Activated T-cell treated with anti-CD3 and anti-CD28 coated beads, Interleukin-2, amount 50 U/mL, for 24 hours (primary cell): ENCODE data around the gene GALNT2.

Source experiments
- DNase-seq: peaks from one replicate; pipeline ENCODE4 v3.0.0-alpha.2; 2020
- H3K27ac Mint-ChIP-seq: 2 replicates; pipeline ENCODE4 v1.8.0; 2020; ENCODE audit warnings: mild to moderate bottlenecking, mixed read lengths
- H3K27me3 Mint-ChIP-seq: 2 replicates; pipeline ENCODE4 v1.8.0; 2020; ENCODE audit warnings: mixed read lengths
- H3K36me3 Mint-ChIP-seq: 2 replicates; pipeline ENCODE4 v1.8.0; 2020; ENCODE audit warnings: low read depth, mixed read lengths
- H3K4me1 Mint-ChIP-seq: 2 replicates; pipeline ENCODE4 v1.8.0; 2020; ENCODE audit warnings: low read depth, mixed read lengths
- H3K4me3 Mint-ChIP-seq: 2 replicates; pipeline ENCODE4 v1.8.0; 2020; ENCODE audit warnings: mild to moderate bottlenecking, moderate library complexity, mixed read lengths
- H3K9me3 Mint-ChIP-seq: 2 replicates; pipeline ENCODE4 v1.8.0; 2020; ENCODE audit warnings: mixed read lengths

The GALNT2 gene

DNA sequence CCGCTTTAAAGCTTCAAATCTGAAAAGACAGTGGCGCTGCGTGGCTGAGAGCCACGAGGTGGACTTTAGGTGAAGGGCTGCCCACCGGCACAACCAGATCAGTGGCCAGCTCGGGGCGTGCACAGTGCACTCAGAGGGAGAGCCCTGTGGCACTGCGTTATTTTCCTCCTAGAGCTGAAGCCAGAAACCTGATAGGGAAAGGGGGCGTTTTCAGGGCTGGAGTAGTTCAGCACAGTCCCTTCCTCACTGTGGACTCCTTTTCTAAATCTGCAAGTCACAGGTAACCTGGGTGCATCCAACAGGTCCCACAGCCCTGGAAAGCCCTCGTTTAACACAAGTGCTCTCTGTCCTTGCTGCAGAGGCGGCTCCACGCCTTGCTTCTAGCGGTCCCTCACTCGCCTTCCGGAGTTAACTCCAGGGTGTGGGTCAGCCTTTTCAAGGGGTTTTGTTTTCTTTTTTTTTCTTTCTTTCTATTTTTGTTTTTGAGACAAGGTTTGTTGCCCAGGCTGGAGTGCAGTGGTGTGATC lies 81.2 kb downstream of the GALNT2 start:
- peaks cover 72% of the 10 kb centered on the region for H3K4me1 Mint-ChIP-seq
- H3K4me3 Mint-ChIP-seq = no peak overlapping the region
- peak overlapping the region; percentile 50 for H3K27ac Mint-ChIP-seq

DNA sequence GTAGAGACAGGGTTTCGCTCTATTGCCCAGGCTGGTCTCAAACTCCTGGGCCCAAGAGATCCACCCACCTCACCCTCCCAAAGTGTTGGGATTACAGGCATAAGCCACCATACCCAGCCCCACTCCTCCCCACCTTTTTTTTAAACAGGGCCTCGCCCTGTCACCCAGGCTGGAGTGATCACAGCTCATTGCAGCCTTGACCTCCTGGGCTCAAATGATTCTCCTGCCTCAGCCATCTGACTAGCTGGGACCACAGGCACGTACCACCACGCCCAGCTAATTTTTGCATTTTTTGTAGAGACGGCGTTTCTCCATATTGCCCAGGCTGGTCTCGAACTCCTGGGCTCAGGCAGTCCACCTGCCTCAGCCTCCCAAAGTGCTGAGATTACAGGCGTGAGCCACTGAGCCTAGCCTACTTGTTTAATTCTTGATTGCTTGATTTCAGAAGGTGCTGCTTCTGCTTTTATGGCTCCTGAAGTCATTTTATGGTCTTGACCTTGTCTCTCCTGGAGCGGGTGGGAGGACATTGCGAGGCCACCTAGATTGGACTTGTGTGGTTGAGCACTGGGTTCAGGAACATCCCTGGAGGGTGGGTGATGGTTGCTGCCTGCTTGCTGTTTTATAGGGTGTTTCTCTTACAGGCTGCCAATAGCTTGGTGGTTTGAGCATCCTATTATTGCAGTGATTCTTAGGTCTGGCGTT lies 81.9 kb downstream of the GALNT2 start:
- Mint-ChIP-seq H3K36me3 (peaks cover 21% of the 10 kb centered on the region), H3K27ac (peak overlapping the region; percentile 50), H3K9me3 (no peaks in the 10 kb centered on the region), H3K27me3 (no peaks in the 10 kb centered on the region), H3K4me3 (no peak overlapping the region), H3K4me1 (peaks cover 72% of the 10 kb centered on the region)
- no peak for DNase-seq

More for the DNA sequence above, 81.2 kb downstream of the GALNT2 start:
- Mint-ChIP-seq H3K36me3 (peaks cover 24% of the 10 kb centered on the region), H3K9me3 (no peaks in the 10 kb centered on the region), H3K27me3 (no peaks in the 10 kb centered on the region)
- no peak for DNase-seq

DNA sequence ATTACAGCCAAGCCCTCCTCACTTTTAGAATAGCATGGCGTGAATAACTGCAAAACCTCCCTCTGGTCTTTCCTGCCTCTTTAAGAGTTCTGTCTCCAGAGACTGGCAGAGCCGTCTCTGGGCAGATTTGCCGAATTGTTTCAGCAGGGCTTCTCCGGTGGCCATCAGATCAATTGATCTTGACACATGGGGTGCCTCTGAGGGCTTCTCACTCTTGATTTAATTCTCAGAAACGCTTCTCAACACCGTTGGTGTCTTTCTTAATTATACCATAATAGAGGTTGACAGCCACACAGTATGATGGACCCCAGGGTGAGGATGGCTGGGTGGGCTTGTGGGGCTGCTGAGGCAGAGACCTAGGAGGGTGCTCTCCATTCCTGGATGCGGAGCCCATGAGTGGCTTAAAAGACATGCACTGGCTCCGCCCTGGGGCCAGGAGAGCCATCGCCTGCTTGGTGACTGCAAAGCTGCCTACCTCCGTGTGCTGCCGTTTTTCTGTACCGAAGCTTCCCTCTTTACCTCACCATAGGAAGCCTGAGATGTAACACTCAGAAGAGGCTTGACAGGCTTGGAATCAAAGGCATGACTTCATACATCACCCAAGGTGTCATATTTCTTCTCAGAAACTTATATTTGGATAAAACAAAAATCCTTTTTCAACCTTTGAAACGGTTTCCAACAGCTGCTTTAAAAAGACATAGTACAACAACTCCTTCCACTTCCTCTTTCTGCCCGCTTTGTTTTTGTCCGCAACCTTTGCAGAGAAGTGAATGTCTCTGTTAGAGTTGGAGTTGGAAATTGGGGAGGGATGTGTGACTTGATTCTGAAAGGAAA lies 82.9 kb downstream of the GALNT2 start:
- Mint-ChIP-seq H3K4me1 (peaks cover 67% of the 10 kb centered on the region), H3K9me3 (no peaks in the 10 kb centered on the region), H3K4me3 (no peak overlapping the region), H3K27me3 (no peaks in the 10 kb centered on the region), H3K36me3 (peaks cover 17% of the 10 kb centered on the region), H3K27ac (peak overlapping the region; percentile 47)
- no peak for DNase-seq

DNA sequence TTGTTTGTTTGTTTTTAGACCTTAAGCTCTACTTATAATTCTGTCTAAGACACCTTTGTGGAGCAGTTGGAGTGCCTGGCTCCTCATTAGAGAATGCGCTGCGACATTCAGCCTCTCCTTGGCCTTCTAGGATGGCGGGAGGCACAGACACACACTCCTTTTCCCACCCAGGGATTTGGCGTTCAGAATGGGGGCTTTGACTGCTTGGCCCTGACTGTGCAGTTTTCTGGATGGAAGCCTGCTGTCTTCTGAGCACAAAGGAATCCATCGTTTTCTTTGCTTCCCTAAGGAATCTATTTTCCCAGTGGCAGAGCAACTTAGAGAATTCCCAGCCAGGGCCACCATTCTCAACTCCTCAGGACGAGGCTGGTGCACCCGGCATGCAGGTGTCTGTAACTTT lies 83.6 kb downstream of the GALNT2 start:
- H3K27me3 Mint-ChIP-seq = no peaks in the 10 kb centered on the region
- peaks cover 19% of the 10 kb centered on the region for H3K36me3 Mint-ChIP-seq
- no peak overlapping the region for H3K4me3 Mint-ChIP-seq
- peaks cover 66% of the 10 kb centered on the region for H3K4me1 Mint-ChIP-seq
- no peaks in the 10 kb centered on the region for H3K9me3 Mint-ChIP-seq
- no peak overlapping the region for H3K27ac Mint-ChIP-seq
- DNase-seq = no peak

DNA sequence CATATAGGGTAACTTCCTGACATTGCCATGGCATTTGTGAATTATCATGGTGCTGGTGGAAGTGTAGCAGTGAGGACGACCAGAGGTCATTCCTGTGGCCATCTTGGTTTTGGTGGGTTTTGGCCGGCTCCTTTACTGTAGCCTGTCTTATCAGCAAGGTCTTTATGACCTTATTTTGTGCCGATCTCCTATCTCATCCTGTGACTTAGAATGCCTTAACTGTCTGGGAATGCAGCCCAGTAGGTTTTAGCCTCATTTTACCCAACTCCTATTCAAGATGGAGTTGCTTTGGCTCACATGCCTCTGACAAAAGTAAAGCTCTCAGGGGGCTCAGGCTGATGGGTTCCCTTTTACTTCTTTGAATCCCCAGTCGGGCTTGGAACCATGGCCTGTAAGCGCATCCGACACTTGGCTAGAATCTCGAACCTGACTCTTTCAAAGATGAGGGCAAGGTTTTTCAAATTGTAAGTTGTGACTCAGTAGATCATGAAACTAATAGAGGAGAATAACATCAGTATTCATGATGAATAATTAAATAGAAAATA lies 85.0 kb downstream of the GALNT2 start:
- Mint-ChIP-seq H3K27me3 (no peaks in the 10 kb centered on the region), H3K9me3 (no peaks in the 10 kb centered on the region), H3K4me3 (no peak overlapping the region), H3K36me3 (peaks cover 28% of the 10 kb centered on the region), H3K27ac (no peak overlapping the region), H3K4me1 (peaks cover 67% of the 10 kb centered on the region)
- DNase-seq = no peak

DNA sequence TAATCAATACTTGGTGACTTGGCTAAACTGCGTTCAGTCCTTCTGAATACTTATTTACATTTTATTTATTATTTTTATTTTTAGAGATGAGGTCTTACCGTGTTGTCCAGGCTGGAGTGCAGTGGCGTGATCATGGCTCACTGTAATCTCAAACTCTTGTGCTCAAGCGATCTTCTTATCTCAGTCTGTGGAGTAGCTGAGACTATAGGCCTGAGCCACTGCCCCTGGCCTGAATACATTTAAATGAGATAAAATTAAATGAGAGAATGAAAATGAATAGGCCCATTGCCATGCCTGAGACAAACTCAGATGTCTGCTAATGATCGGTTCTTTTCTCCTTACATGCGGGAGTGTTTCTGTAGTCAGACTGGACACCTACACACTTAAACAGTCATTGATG lies 86.0 kb downstream of the GALNT2 start:
- peaks cover 65% of the 10 kb centered on the region for H3K4me1 Mint-ChIP-seq
- H3K36me3 Mint-ChIP-seq = peaks cover 32% of the 10 kb centered on the region
- H3K4me3 Mint-ChIP-seq = no peak overlapping the region
- DNase-seq = no peak
- no peaks in the 10 kb centered on the region for H3K9me3 Mint-ChIP-seq
- peak overlapping the region; percentile 11 for H3K27ac Mint-ChIP-seq
- H3K27me3 Mint-ChIP-seq = no peaks in the 10 kb centered on the region

DNA sequence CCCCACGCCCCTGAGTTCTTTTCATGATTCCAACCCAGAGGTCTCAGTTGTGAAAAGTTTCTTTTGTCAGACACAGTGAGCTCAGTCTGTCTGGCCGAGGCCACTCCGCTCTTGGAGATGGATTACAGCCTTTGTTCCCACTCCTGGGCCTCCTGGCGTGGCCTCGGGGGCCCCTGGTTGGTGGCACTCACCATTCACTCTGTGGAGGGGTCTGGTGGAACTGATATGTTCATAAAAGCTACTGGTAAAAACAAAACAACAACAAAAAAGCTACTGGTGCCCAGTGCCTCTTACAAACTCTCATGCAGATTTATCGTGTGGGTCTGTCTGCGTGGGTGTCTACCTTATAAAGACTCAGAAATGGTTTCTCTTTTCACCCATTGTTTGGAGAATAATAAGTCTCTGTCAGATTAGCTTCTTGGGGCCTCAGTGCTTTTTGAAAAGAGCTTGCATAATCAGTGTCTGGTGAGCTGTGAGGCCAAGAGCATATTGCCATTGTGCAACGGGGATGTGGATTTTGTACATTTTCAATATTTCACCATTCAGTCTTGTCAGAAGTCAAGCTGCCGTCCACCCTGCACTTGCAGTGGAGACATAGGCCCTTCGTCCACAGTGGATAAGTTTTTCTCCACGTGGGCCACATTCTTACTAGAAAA lies 86.7 kb downstream of the GALNT2 start:
- DNase-seq = no peak
- no peak overlapping the region for H3K4me3 Mint-ChIP-seq
- no peaks in the 10 kb centered on the region for H3K9me3 Mint-ChIP-seq
- H3K27me3 Mint-ChIP-seq = no peaks in the 10 kb centered on the region
- no peak overlapping the region for H3K27ac Mint-ChIP-seq
- peaks cover 33% of the 10 kb centered on the region for H3K36me3 Mint-ChIP-seq
- peaks cover 70% of the 10 kb centered on the region for H3K4me1 Mint-ChIP-seq

DNA sequence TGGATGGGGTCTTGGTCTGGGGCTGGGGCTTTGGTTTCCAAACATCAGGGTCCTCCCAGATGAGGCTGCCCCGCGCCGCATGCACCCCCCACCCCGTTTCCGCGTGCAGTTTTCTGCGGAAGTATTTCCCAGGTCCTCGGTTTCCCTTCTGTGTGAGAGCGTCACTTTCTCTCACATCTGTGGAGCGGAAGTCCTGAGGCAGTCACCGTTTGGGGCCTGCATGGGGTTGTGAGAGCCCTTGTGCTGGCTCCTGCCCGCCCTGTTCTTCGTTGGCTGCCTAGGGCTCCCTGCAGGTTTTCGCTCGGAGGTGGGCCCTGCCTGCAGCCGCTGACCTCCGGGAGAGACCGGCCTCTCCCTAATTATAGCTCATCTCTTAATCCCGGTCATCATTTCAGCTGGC lies 88.0 kb downstream of the GALNT2 start:
- no peaks in the 10 kb centered on the region for H3K9me3 Mint-ChIP-seq
- H3K4me1 Mint-ChIP-seq = peaks cover 66% of the 10 kb centered on the region
- no peaks in the 10 kb centered on the region for H3K27me3 Mint-ChIP-seq
- peaks cover 33% of the 10 kb centered on the region for H3K36me3 Mint-ChIP-seq
- H3K27ac Mint-ChIP-seq = no peak overlapping the region
- no peak overlapping the region for H3K4me3 Mint-ChIP-seq
- DNase-seq = no peak

DNA sequence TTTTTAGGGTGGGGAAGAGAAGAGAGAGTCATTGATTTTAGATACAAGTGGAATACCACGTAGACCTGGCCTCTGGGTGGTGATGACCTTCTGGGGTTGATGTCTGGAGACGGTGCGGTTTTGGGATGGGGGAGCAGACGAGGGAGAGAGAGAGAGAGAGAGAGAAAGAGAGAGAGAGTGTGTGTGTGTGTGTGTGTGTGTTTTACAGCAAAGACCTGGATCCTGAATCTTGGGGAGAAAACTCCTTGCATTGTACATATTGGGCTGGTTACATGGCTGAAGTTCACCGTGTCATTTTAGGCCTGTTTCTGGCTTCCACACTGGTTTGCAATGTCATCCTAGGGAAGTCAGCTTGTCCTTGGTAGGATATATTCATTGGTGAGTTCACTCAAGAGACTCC lies 89.0 kb downstream of the GALNT2 start:
- Mint-ChIP-seq H3K4me3 (no peak overlapping the region), H3K9me3 (no peaks in the 10 kb centered on the region), H3K27ac (peak overlapping the region; percentile 35), H3K36me3 (peaks cover 30% of the 10 kb centered on the region), H3K27me3 (no peaks in the 10 kb centered on the region), H3K4me1 (peaks cover 68% of the 10 kb centered on the region)
- no peak for DNase-seq

DNA sequence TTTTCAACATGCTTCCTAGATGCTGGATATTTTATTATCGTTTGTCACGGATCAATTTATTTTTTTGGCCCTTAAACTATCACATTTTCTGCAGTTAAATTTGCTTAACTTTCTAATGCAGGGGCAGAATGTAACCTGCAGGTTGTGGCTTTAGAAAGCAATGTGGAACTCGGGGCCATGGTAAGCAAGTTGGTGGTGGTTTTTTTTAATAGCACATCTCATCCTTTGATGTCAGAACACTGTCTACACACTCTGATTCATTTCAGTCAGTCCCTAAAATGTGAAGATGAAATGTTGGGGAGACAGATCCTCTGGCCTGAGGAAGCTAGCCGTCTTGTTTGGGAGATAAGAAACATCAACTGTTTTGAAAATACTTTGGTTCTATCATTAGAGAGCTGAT lies 89.5 kb downstream of the GALNT2 start:
- no peak overlapping the region for H3K27ac Mint-ChIP-seq
- H3K36me3 Mint-ChIP-seq = peaks cover 25% of the 10 kb centered on the region
- no peaks in the 10 kb centered on the region for H3K27me3 Mint-ChIP-seq
- no peak overlapping the region for H3K4me3 Mint-ChIP-seq
- peaks cover 68% of the 10 kb centered on the region for H3K4me1 Mint-ChIP-seq
- H3K9me3 Mint-ChIP-seq = no peaks in the 10 kb centered on the region
- no peak for DNase-seq

DNA sequence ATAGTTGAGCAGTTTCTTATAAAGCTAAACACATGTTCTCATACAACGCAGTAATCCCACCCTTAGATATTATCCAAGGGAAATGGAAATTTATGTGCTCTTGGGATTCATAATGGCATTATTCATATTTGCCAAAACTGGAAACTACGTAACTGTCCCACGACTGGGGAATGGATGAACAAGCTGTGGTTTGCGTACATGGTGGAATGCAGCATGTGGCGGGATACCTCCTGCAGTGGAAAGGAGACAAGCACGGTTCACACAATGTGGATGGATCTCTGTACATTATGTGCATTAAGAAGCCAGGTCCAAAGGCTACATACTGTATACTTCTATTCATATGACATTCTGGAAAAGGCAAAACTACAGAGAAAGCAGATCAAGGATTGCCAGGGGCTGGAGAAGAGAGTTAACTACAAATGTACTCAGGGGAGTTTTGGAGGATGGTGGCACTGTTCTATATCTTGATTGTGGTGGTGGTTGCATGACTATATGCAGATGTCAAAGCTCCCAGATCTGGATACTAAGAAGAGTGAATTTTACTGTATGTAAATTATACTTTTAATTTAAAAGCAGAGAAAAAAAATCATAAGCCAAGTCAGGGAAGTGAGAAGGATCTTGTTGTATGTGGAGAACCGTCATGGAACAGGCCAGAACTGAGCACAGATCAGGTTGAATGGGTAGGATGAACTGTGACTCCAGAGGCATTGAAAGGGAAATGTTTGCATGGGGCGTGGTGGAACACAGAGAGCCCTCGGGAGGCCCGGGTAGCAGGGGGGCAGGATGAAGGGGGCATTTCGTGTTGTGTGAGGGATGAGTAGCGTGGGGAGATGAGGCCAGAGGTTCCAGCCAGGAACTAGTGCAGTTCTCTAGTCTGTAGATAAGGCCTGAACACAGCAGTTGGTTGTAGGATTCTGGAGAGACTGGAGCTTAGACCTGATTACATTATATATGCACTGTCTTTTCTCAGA lies 90.7 kb downstream of the GALNT2 start:
- H3K4me1 Mint-ChIP-seq = peaks cover 74% of the 10 kb centered on the region

DNA sequence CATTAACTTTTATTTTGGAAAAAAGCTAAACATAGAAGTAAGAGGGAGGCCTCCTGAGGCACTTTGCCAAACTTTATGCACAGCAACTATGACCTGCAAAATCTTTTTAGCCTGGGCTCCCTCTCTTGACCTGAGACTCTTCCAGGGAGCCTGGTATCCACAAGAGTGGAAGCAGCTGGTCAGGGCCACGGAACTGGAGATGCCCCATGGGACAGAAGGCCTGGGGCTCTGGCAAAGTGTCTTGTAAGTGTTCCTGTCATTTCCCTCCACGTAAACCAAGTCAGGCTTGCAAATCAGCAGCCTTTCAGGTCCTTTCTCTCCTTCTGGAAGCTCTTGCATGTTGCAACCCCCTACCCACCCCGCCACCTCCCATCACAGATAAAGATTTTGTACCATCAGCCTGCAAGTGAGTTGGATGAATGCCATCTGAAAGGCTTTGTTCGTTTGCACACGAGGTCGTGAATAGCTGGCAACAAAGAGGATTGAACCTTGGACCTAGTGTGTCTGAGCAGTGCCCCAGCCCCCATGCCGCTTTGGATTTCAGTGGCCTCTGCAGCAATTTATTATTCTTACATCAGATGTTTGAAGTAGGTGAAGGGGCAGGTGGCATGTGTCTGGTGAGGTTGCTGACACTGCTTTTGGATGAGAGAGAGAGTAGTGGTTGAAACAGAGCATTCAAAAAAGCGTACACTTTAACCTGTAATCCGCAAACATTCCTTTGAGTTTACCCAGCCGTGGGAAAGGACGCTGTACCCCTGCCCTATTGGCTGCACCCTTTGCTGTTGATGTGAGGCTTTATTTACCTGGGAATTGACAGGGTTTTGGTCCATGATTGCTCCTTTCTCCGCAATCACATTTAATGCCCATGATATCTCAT lies 91.6 kb downstream of the GALNT2 start:
- Mint-ChIP-seq H3K27ac (peak overlapping the region; percentile 23), H3K4me1 (peaks cover 75% of the 10 kb centered on the region), H3K9me3 (no peaks in the 10 kb centered on the region), H3K36me3 (peaks cover 25% of the 10 kb centered on the region), H3K27me3 (no peaks in the 10 kb centered on the region), H3K4me3 (no peak overlapping the region)
- no peak for DNase-seq

More for the DNA sequence above, 90.7 kb downstream of the GALNT2 start:
- H3K36me3 Mint-ChIP-seq = peaks cover 21% of the 10 kb centered on the region
- no peaks in the 10 kb centered on the region for H3K27me3 Mint-ChIP-seq
- H3K27ac Mint-ChIP-seq = peak overlapping the region; percentile 61
- H3K9me3 Mint-ChIP-seq = no peaks in the 10 kb centered on the region
- DNase-seq = no peak
- H3K4me3 Mint-ChIP-seq = no peak overlapping the region

DNA sequence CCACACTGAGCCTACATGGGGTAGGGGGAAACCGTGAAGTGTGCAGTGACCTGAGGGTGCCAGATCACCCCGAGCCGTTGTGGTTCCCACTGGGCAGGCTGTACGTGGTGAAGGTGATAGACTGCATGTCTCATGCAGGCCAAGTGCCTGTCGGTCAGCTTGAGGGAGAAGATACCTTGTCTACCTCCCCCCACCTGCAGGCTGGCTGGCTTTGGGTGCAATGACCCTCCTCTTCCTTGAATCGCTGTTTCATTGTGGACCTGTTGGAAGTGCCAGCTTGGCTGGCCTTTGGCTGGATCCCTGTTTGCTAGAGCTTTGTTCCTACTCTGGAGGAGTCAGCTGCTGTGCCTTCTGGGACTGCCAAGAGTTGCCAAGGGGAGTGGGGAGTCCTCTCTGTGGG lies 92.5 kb downstream of the GALNT2 start:
- no peaks in the 10 kb centered on the region for H3K27me3 Mint-ChIP-seq
- no peak overlapping the region for H3K4me3 Mint-ChIP-seq
- H3K4me1 Mint-ChIP-seq = peaks cover 70% of the 10 kb centered on the region
- H3K27ac Mint-ChIP-seq = no peak overlapping the region
- H3K9me3 Mint-ChIP-seq = no peaks in the 10 kb centered on the region
- no peak for DNase-seq
- H3K36me3 Mint-ChIP-seq = peaks cover 27% of the 10 kb centered on the region
